Fibroblast of lung (primary cell): ENCODE data around the gene SLC1A7. TPM values are rescaled to one million over a fixed set of nuclear protein-coding genes. Genes with fewer than 3 reads are reported as not detected.

ENCODE experiments used
- DNase-seq, 2 donors: peaks; one replicate each; pipeline versions ENCODE4 v3.0.0 to v3.0.0-alpha.2; 2010; ENCODE audit warnings: low read depth in 2 of 2
- H2AFZ ChIP-seq: 2 replicates; pipeline ENCODE4 v1.5.1; 2012; ENCODE audit warnings: low read length, control low read depth, inconsistent platforms
- H3K27ac ChIP-seq: 2 replicates; pipeline ENCODE4 v1.5.1; 2011; ENCODE audit warnings: low read length, control low read depth; ENCODE audit not compliant: insufficient read depth
- H3K27me3 ChIP-seq: 2 replicates; pipeline ENCODE4 v1.5.1; 2011; ENCODE audit warnings: mild to moderate bottlenecking, low read length; ENCODE audit not compliant: control insufficient read depth, insufficient read depth
- H3K36me3 ChIP-seq: 2 replicates; pipeline ENCODE4 v1.5.1; 2011; ENCODE audit warnings: low read length; ENCODE audit not compliant: control insufficient read depth, insufficient read depth
- H3K4me1 ChIP-seq: 2 replicates; pipeline ENCODE4 v1.5.1; 2011; ENCODE audit warnings: low read length; ENCODE audit not compliant: control insufficient read depth, insufficient read depth; ENCODE audit errors: extremely low read depth
- H3K4me2 ChIP-seq: 2 replicates; pipeline ENCODE4 v1.5.1; 2011; ENCODE audit warnings: low read length, control low read depth; ENCODE audit not compliant: insufficient read depth; ENCODE audit errors: extremely low read depth
- H3K4me3 ChIP-seq, 4 experiments: fragments of 200-600 bp in 1 of 4; sonication (generic) in 1 of 4; replicated peaks in 1 of 4; 2 replicates each; pipeline ENCODE4 v1.5.1; 2011 to 2016; ENCODE audit warnings: low read length in 4 of 4, low read depth in 3 of 4, mild to moderate bottlenecking in 3 of 4, control low read depth in 2 of 4, inconsistent platforms in 1 of 4, mixed read lengths in 1 of 4; ENCODE audit not compliant: insufficient read depth in 1 of 4; ENCODE audit errors: control extremely low read depth in 1 of 4
- H3K79me2 ChIP-seq: 2 replicates; pipeline ENCODE4 v1.5.1; 2012; ENCODE audit warnings: mild to moderate bottlenecking, low read length, inconsistent platforms; ENCODE audit not compliant: control insufficient read depth, insufficient read depth
- H3K9ac ChIP-seq: 2 replicates; pipeline ENCODE4 v1.5.1; 2011; ENCODE audit warnings: mild to moderate bottlenecking, low read length, control low read depth; ENCODE audit not compliant: insufficient read depth
- H3K9me3 ChIP-seq: 2 replicates; pipeline ENCODE4 v1.5.1; 2012; ENCODE audit warnings: low read depth, low read length; ENCODE audit not compliant: control insufficient read depth, insufficient read depth
- H4K20me1 ChIP-seq: 2 replicates; pipeline ENCODE4 v1.5.1; 2011; ENCODE audit warnings: low read length; ENCODE audit not compliant: control insufficient read depth, insufficient read depth; ENCODE audit errors: extremely low read depth
- CTCF ChIP-seq, 2 donors: IDR thresholded peaks in 1 of 2; conservative IDR thresholded peaks in 1 of 2; 1 replicate in 1 of 2; 2 replicates in 1 of 2; pipeline ENCODE4 v1.5.1; 2011 to 2012; ENCODE audit warnings: low read length in 2 of 2, control low read depth in 1 of 2, inconsistent platforms in 1 of 2, low read depth in 1 of 2, mild to moderate bottlenecking in 1 of 2
- EZH2 ChIP-seq: IDR thresholded peaks from 2 replicates; pipeline ENCODE4 v1.5.1; 2012; ENCODE audit warnings: low read length, control low read depth, mild to moderate bottlenecking; ENCODE audit errors: missing control alignments
- polyA plus RNA-seq, 2 donors: library from polyadenylated mRNA; depleted of rRNA in 1 of 2; stranded (reverse) in 1 of 2; unstranded in 1 of 2; fragments of >200 nt; gene quantifications; 2 replicates each; pipeline ENCODE4 v1.2.1, GENCODE V29; 2011 to 2012; ENCODE audit warnings: missing spikeins in 1 of 2
- total RNA-seq: library from RNA; depleted of rRNA; stranded (reverse); fragments of >200 nt; gene quantifications from 2 replicates; pipeline ENCODE4 v1.2.1, GENCODE V29; 2014

SLC1A7 gene
- total and polyA plus RNA-seq, 2 donors (not counting 1 experiment from before 2014, with no cell fraction given): 0.15 to 0.33 TPM

GRCh38 chr1:53123453-53124140 lies 18.8 kb downstream of the SLC1A7 start:
- H3K9ac ChIP-seq: no peak overlapping the region

GRCh38 chr1:53122961-53123413 lies 19.5 kb downstream of the SLC1A7 start:
- H4K20me1 ChIP-seq: no peaks in the 10 kb centered on the region
- no peak overlapping the region for H2AFZ ChIP-seq
- H3K79me2 ChIP-seq: no peaks in the 10 kb centered on the region
- no peaks in the 10 kb centered on the region for H3K27me3 ChIP-seq
- H3K9me3 ChIP-seq: no peaks in the 10 kb centered on the region
- H3K9ac ChIP-seq: no peak overlapping the region
- TF ChIP-seq EZH2: no peak
- TF ChIP-seq CTCF (conservative IDR thresholded peaks at IDR 0.05 in 1 of 2, IDR thresholded peaks at IDR 0.05 in 1 of 2; ENCODE audit: low read depth in 1 of 2, low read length in 2 of 2): no peak
- peak overlapping the region; percentile 85 for H3K27ac ChIP-seq
- no peak overlapping the region for H3K4me3 ChIP-seq
- no peak overlapping the region for H3K4me2 ChIP-seq
- H3K36me3 ChIP-seq: no peaks in the 10 kb centered on the region
- peaks cover 24% of the 10 kb centered on the region for H3K4me1 ChIP-seq
- DNase-seq: no peak

More at GRCh38 chr1:53123453-53124140, 18.8 kb downstream of the SLC1A7 start:
- Histone ChIP-seq H3K27me3 (no peaks in the 10 kb centered on the region), H3K4me1 (peaks cover 24% of the 10 kb centered on the region), H3K79me2 (no peaks in the 10 kb centered on the region), H3K27ac (peak overlapping the region; percentile 85), H3K4me2 (peak overlapping the region; percentile 32), H2AFZ (no peak overlapping the region), H4K20me1 (no peaks in the 10 kb centered on the region), H3K9me3 (no peaks in the 10 kb centered on the region), H3K36me3 (no peaks in the 10 kb centered on the region), H3K4me3 (no peak overlapping the region)
- TF ChIP-seq EZH2 (no peak), CTCF (conservative IDR thresholded peaks at IDR 0.05 in 1 of 2, IDR thresholded peaks at IDR 0.05 in 1 of 2; ENCODE audit: low read depth in 1 of 2, low read length in 2 of 2) (no peak)
- DNase-seq: peak; percentile 81 to 87

- H3K79me2 ChIP-seq: no peaks in the 10 kb centered on the region
- no peak overlapping the region for H3K4me3 ChIP-seq
- peak in 1 of 2 donors; percentile 78 for DNase-seq
- no peaks in the 10 kb centered on the region for H3K9me3 ChIP-seq
- no peaks in the 10 kb centered on the region for H4K20me1 ChIP-seq
- H3K36me3 ChIP-seq: no peaks in the 10 kb centered on the region
- peaks cover 24% of the 10 kb centered on the region for H3K4me1 ChIP-seq
- no peaks in the 10 kb centered on the region for H3K27me3 ChIP-seq
- TF ChIP-seq EZH2 (no peak), CTCF (conservative IDR thresholded peaks at IDR 0.05 in 1 of 2, IDR thresholded peaks at IDR 0.05 in 1 of 2; ENCODE audit: low read depth in 1 of 2, low read length in 2 of 2) (no peak)
- H3K4me2 ChIP-seq: no peak overlapping the region
- no peak overlapping the region for H2AFZ ChIP-seq
- no peak overlapping the region for H3K9ac ChIP-seq
- peak overlapping the region; percentile 85 for H3K27ac ChIP-seq
Observed at GRCh38 chr1:53122201-53122885, 20.1 kb downstream of the SLC1A7 start.
